Thymus (tissue), 11 donors: ENCODE measurements around the gene ACSL3. TPM values are rescaled to one million over a fixed set of nuclear protein-coding genes. Genes with fewer than 3 reads are reported as not detected.

Source experiments
- DNase-seq, 9 donors: peaks; one replicate each; pipeline ENCODE4 v3.0.0-alpha.2; 2013; ENCODE audit warnings: low spot score in 9 of 9, low read depth in 6 of 9, missing footprints in 1 of 9
- H3K27ac ChIP-seq, 2 donors: one replicate each; pipeline ENCODE4 v1.5.1; 2013; ENCODE audit warnings: control low read depth in 1 of 2, low read depth in 1 of 2, low read length in 1 of 2, mild to moderate bottlenecking in 1 of 2, moderate library complexity in 1 of 2
- H3K27me3 ChIP-seq, 2 donors: one replicate each; pipeline ENCODE4 v1.5.1; 2013; ENCODE audit warnings: low read length in 1 of 2; ENCODE audit not compliant: control insufficient read depth in 2 of 2, insufficient read depth in 1 of 2
- H3K36me3 ChIP-seq, 2 donors: one replicate each; pipeline ENCODE4 v1.5.1; 2013; ENCODE audit warnings: low read length in 1 of 2, mild to moderate bottlenecking in 1 of 2, moderate library complexity in 1 of 2; ENCODE audit not compliant: control insufficient read depth in 2 of 2, insufficient read depth in 2 of 2
- H3K4me1 ChIP-seq, 2 donors: one replicate each; pipeline ENCODE4 v1.5.1; 2013; ENCODE audit warnings: low read length in 2 of 2; ENCODE audit not compliant: control insufficient read depth in 2 of 2, insufficient read depth in 2 of 2
- H3K4me3 ChIP-seq, 2 donors: one replicate each; pipeline ENCODE4 v1.5.1; 2013; ENCODE audit warnings: low read length in 2 of 2, control low read depth in 1 of 2, mild to moderate bottlenecking in 1 of 2
- H3K9me3 ChIP-seq, 2 donors: one replicate each; pipeline ENCODE4 v1.5.1; 2013; ENCODE audit warnings: low read length in 1 of 2, mild to moderate bottlenecking in 1 of 2; ENCODE audit not compliant: control insufficient read depth in 2 of 2, insufficient read depth in 1 of 2
- WGBS: extraction: QIAGEN DNeasy Blood & Tissue Kit; methylation state at CpG from one replicate; pipeline ENCODE4 v1.1.7; 2013; 5-methylcytosine and 5-hydroxymethylcytosine counted together
- polyA plus RNA-seq: library from polyadenylated mRNA; stranded (reverse); fragments of 200-250 nt; gene quantifications from one replicate; pipeline ENCODE4 v1.2.3, GENCODE V29; 2013
- total RNA-seq: library from RNA; stranded (reverse); fragments of 120-200 nt; gene quantifications from one replicate; pipeline ENCODE4 v1.2.4, GENCODE V29; 2013
- donor health status: healthy.

Gene ACSL3
- total and polyA plus RNA-seq, 2 donors, result 32.9 to 40.7 TPM

DNA sequence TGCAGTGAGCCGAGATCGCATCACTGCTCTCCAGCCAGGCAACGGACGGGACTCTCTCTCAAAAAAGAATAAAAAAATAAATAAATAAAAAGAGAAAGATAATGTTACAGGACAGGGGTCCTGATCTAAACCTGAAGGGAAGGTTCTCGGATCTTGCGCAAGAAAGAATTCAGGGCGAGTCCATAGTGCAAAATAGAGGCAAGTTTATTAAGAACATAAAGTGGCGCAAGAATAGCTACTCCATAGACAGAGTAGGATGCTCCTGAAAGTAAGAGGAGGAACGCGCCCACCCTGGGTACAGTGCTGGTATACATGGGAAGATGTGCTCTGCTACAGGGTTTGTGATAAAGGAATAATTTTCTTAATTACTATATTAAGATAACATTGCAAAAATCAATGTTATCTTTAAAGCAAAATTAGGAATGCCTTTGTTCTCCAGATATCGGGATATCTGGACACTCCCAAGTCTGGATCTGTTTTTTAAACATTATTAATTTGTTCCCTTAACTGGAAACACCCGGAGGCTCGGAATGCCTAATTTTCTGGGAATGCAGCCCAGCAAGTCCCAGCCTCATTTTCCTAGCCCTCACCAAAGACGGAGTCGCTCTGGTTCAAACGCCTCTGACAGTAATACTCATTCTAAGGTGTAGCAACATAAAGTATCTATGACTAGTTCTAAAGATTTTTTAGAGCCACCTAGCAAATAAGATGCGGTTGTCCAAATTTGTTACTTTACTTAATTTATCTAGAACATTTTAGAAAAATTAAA lies 38.8 kb downstream of the ACSL3 start:
- H3K4me3 ChIP-seq, result no peak overlapping the region
- no peaks in the 10 kb centered on the region for H3K27me3 ChIP-seq
- H3K36me3 ChIP-seq, result peaks cover 0 to 4% of the 10 kb centered on the region in 2 donors
- H3K4me1 ChIP-seq, result no peaks in the 10 kb centered on the region
- WGBS, result 92% methylated on average over 17 of the region's 17 CpGs
- H3K27ac ChIP-seq, result no peak overlapping the region
- no peak for DNase-seq
- H3K9me3 ChIP-seq, result no peaks in the 10 kb centered on the region

GRCh38 chr2:222900354-222900753 lies 39.5 kb downstream of the ACSL3 start:
- no peak for DNase-seq
- no peaks in the 10 kb centered on the region for H3K9me3 ChIP-seq
- H3K4me1 ChIP-seq, result no peaks in the 10 kb centered on the region
- H3K27ac ChIP-seq, result no peak overlapping the region
- no peak overlapping the region for H3K4me3 ChIP-seq
- no peaks in the 10 kb centered on the region for H3K27me3 ChIP-seq
- WGBS, result 90% methylated on average over 2 of the region's 2 CpGs
- H3K36me3 ChIP-seq, result peaks cover 0 to 9% of the 10 kb centered on the region in 2 donors

DNA sequence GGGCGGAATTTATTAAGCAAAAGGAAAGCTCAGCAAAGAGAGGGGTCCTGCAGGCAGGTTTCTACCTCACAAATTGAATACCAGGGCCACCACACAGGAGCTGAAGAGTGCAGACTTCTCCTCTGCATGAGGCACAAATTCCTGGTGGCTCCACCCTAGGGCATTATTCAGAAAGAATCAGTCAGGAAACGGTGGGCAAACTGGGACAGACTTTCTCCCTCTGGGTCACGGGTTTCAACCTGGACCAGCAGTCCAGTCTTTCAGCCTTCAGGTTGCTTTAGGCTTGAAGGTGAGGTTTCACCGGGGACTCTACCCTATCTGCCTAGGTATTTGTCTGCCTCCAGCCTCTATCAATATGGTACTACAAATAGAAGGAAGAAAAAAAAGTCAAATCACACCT lies 41.8 kb downstream of the ACSL3 start:
- Histone ChIP-seq H3K4me3 (no peak overlapping the region), H3K36me3 (peaks cover 0 to 9% of the 10 kb centered on the region in 2 donors), H3K9me3 (no peaks in the 10 kb centered on the region), H3K27me3 (no peaks in the 10 kb centered on the region), H3K27ac (no peak overlapping the region), H3K4me1 (peaks cover 10 to 14% of the 10 kb centered on the region in 2 donors)
- WGBS, result 97% methylated on average over 4 of the region's 4 CpGs
- DNase-seq, result no peak

DNA sequence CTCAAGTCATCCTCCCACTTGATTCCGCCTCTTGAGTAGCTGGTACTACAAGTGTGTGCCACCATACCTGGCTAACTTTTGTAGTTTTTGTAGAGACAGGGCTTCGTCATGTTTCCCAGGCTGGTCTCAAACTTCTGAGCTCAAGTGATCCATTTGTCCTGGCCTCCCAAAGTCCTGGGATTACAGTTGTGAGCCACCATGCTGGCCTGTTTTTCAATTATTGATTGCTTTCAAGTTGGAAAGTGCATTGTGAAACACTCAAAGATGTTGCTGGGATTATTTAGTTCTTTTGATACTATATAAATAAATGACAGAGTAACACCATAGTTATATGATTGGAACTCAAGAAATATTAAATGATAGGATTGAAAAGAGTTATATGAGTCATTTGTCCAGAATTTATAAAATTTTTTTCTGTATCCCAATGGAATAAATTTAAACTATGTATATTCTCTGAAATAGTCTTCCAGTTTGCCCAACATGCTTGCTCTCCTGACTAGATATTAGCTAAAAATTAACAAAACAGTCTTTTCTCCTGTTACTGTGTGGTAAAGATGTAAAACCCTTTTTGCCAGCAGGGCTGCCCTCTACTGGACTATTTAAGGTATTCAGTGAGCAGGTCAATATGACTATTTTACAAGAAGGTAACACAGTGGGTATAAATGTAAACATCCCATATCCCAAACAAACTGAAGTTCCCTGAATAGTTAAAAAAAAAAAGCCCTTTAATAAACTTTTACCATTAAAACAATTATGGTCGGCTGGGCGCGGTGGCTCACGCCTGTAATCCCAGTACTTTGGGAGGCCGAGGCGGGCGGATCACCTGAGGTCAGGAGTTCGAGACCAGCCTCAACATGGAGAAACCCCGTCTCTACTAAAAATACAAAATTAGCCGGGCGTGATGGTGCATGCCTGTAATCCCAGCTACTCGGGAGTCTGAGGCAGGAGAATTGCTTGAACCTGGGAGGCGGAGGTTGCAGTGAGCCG lies 42.7 kb downstream of the ACSL3 start:
- no peak overlapping the region for H3K27ac ChIP-seq
- peak in 3 of 9 donors; percentile 29 to 71 (median 49) for DNase-seq

GRCh38 chr2:222904557-222905258 lies 43.9 kb downstream of the ACSL3 start:
- Histone ChIP-seq H3K27ac (peak overlapping the region in 1 of 2 donors; percentile 52), H3K4me1 (peaks cover 20 to 30% of the 10 kb centered on the region in 2 donors), H3K9me3 (no peaks in the 10 kb centered on the region), H3K4me3 (no peak overlapping the region), H3K27me3 (no peaks in the 10 kb centered on the region), H3K36me3 (peaks cover 0 to 11% of the 10 kb centered on the region in 2 donors)
- DNase-seq, result no peak
- WGBS, result 97% methylated on average over 2 of the region's 2 CpGs

More for the DNA sequence above, 42.7 kb downstream of the ACSL3 start:
- Histone ChIP-seq H3K9me3 (no peaks in the 10 kb centered on the region), H3K36me3 (peaks cover 0 to 9% of the 10 kb centered on the region in 2 donors), H3K4me3 (no peak overlapping the region), H3K27me3 (no peaks in the 10 kb centered on the region), H3K4me1 (peaks cover 14 to 23% of the 10 kb centered on the region in 2 donors)
- WGBS, result 96% methylated on average over 16 of the region's 16 CpGs

- DNase-seq, result no peak
- no peaks in the 10 kb centered on the region for H3K27me3 ChIP-seq
- H3K4me3 ChIP-seq, result no peak overlapping the region
- no peaks in the 10 kb centered on the region for H3K9me3 ChIP-seq
- WGBS, result 99% methylated on average over 2 of the region's 2 CpGs
- H3K27ac ChIP-seq, result no peak overlapping the region
- peaks cover 0 to 11% of the 10 kb centered on the region in 2 donors for H3K36me3 ChIP-seq
- H3K4me1 ChIP-seq, result peaks cover 23 to 40% of the 10 kb centered on the region in 2 donors
Measured at GRCh38 chr2:222907048-222907447, 46.2 kb downstream of the ACSL3 start.

DNA sequence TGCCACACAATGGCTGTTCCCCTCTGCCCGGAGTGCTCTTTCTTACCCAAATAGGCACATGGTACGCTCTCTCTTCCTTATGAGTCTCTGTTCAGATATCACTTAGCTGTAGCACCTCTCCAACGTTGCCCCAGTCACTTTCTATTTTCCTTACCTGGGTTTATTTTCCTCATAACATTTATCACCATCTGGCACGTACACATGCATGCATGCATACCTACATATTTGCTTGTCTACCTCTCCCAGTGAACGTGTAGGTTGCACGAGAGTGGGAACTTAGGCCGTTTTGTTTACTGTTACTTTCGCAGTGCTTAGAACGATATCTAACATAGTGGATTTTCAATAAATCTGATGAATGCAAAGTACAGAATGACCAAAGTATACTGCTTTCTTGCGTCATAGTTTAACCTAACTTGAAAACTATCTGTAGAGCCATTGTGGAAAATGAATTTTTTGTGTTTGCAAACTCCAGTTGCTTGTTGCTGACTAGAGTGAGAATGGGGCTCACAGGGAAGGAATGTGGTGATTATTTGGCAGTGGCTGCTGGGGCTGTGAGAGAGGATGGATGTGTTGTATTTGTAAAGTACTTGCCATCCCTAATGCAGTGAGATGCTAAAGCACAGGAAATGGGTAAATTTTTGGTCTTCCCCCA lies 47.1 kb downstream of the ACSL3 start:
- peak in 1 of 9 donors; percentile 45 for DNase-seq
- H3K9me3 ChIP-seq, result no peaks in the 10 kb centered on the region
- no peaks in the 10 kb centered on the region for H3K27me3 ChIP-seq
- no peak overlapping the region for H3K4me3 ChIP-seq
- no peak overlapping the region for H3K27ac ChIP-seq
- peaks cover 30 to 48% of the 10 kb centered on the region in 2 donors for H3K4me1 ChIP-seq
- WGBS, result 96% methylated on average over 10 of the region's 10 CpGs
- H3K36me3 ChIP-seq, result peaks cover 0 to 13% of the 10 kb centered on the region in 2 donors

- Histone ChIP-seq H3K27me3 (no peaks in the 10 kb centered on the region), H3K9me3 (no peaks in the 10 kb centered on the region), H3K4me1 (peaks cover 30 to 54% of the 10 kb centered on the region in 2 donors), H3K27ac (peak overlapping the region; percentile 64 to 88), H3K4me3 (peak overlapping the region in 1 of 2 donors; percentile 11), H3K36me3 (peaks cover 0 to 13% of the 10 kb centered on the region in 2 donors)
- DNase-seq, result peak; percentile 45 to 92 (median 75)
- WGBS, result 45% methylated on average over 3 of the region's 3 CpGs
Measured at GRCh38 chr2:222909286-222909685, 48.5 kb downstream of the ACSL3 start.
